Stomach (tissue), 9 donors: ENCODE measurements around the gene PI16. TPM values are rescaled to one million over a fixed set of nuclear protein-coding genes. Genes with fewer than 3 reads are reported as not detected.

ENCODE experiments used
- DNase-seq, 2 donors: peaks; one replicate each; pipeline versions ENCODE4 v3.0.0 to v3.0.0-alpha.2; 2013 to 2019
- H3K27ac ChIP-seq, 5 donors: fragments of 200-600 bp in 4 of 5; sonication (generic) in 4 of 5; one replicate each; pipeline ENCODE4 v1.5.1; 2013 to 2019; ENCODE audit warnings: mild to moderate bottlenecking in 1 of 5, moderate library complexity in 1 of 5
- H3K27me3 ChIP-seq, 3 donors: fragments of 200-600 bp; sonication (generic); one replicate each; pipeline ENCODE4 v1.5.1; 2017 to 2019; ENCODE audit warnings: mixed run types in 1 of 3
- H3K36me3 ChIP-seq, 4 donors: fragments of 200-600 bp; sonication (generic); 1 replicate in 3 of 4; 2 replicates in 1 of 4; pipeline ENCODE4 v1.5.1; 2016 to 2019
- H3K4me1 ChIP-seq, 4 donors: fragments of 200-600 bp; sonication (generic); one replicate each; pipeline ENCODE4 v1.5.1; 2016 to 2019
- H3K4me3 ChIP-seq, 4 donors: fragments of 200-600 bp; sonication (generic) in 3 of 4; one replicate each; pipeline ENCODE4 v1.5.1; 2016 to 2019; ENCODE audit warnings: mild to moderate bottlenecking in 1 of 4
- H3K9me3 ChIP-seq, 4 donors: fragments of 200-600 bp; sonication (generic); one replicate each; pipeline ENCODE4 v1.5.1; 2016 to 2019
- EP300 ChIP-seq: sonication (generic); formaldehyde crosslinking; IDR thresholded peaks from one replicate; pipeline ENCODE4 v1.6.1; 2017; ENCODE audit warnings: antibody characterized with exemption
- POLR2A ChIP-seq, 4 donors: fragments of 450-650 bp; IDR thresholded peaks; one replicate each; pipeline ENCODE4 v1.6.1; 2016; ENCODE audit warnings: antibody characterized with exemption in 4 of 4, control low read depth in 2 of 4, mild to moderate bottlenecking in 1 of 4, moderate library complexity in 1 of 4
- POLR2AphosphoS5 ChIP-seq, 3 donors: sonication (generic); formaldehyde crosslinking; IDR thresholded peaks; one replicate each; pipeline ENCODE4 v1.6.1; 2016; ENCODE audit warnings: antibody characterized with exemption in 3 of 3
- WGBS, 5 donors: extraction: QIAGEN DNeasy Blood & Tissue Kit in 3 of 5; methylation state at CpG; one replicate each; pipeline versions ENCODE4 v1.1.5 to v1.1.7; 2013 to 2018; 5-methylcytosine and 5-hydroxymethylcytosine counted together
- intact Hi-C: fragments of 100-400 bp; cut with DNase I; formaldehyde crosslinking; loops from one replicate; pipeline ENCODE4 v1.15.1; 2023; ENCODE audit warnings: low total_unique reads
- polyA plus RNA-seq, 3 donors: library from polyadenylated mRNA; stranded (reverse); fragments of 200-250 nt; gene quantifications; one replicate each; pipeline ENCODE4 v1.2.3, GENCODE V29; 2013
- total RNA-seq, 5 donors: library from RNA; depleted of rRNA; stranded (reverse); fragments of >200 nt; gene quantifications; one replicate each; pipeline versions ENCODE4 v1.1.0 to v1.2.3, GENCODE V29; 2014 to 2016
- TF ChIP-seq, protein P1 (sequence below), 7 experiments: fragments of 450-650 bp in 4 of 7; fragments of 200-600 bp in 3 of 7; sonication (generic) in 3 of 7; IDR thresholded peaks; one replicate each; pipeline ENCODE4 v1.5.1; 2016 to 2019; ENCODE audit warnings: antibody characterized with exemption in 7 of 7, control low read depth in 2 of 7, mild to moderate bottlenecking in 1 of 7
- donor health status: healthy with polysubstance abuse.
- donor health status: Bipolar disorder and iron deficiency.
- donor health status: healthy.

Gene PI16
- total and polyA plus RNA-seq, 8 donors = 1.2 to 21.3 (median 3.0) TPM; not detected in 2

DNA sequence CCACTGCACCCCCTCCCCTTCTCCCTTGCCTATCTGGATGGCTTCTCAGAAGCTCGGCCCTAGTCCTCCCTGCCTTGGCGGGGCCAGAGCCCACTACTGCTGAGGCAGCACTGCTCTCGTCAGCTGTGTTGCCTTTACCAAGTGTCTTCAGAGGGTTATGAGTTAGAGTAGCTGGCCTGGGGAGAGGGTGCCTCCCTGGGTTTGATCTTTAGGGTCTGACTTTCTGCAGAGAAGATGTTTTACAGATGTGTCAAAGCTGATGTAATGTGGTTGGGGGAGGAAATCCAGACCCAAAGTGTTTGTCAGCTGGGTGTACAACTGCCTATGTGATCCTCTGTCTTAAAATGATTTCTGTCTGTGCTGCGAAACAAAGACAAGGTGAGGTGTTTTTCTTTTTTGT, 30.4 kb upstream of the PI16 start:
- H3K9me3 ChIP-seq = no peaks in the 10 kb centered on the region
- 84 to 94% (median 89%) methylated on average over 4 of the region's 4 CpGs for WGBS, 5 donors
- H3K4me3 ChIP-seq = no peak overlapping the region
- intact Hi-C loops = no loop called here
- H3K36me3 ChIP-seq = peaks cover 28 to 72% (median 66%) of the 10 kb centered on the region in 4 donors
- peak in 1 of 2 donors; percentile 37 for DNase-seq
- peaks cover 9 to 39% (median 23%) of the 10 kb centered on the region in 4 donors for H3K4me1 ChIP-seq
- no peaks in the 10 kb centered on the region for H3K27me3 ChIP-seq
- H3K27ac ChIP-seq = no peak overlapping the region
- TF ChIP-seq EP300 = no peak

DNA sequence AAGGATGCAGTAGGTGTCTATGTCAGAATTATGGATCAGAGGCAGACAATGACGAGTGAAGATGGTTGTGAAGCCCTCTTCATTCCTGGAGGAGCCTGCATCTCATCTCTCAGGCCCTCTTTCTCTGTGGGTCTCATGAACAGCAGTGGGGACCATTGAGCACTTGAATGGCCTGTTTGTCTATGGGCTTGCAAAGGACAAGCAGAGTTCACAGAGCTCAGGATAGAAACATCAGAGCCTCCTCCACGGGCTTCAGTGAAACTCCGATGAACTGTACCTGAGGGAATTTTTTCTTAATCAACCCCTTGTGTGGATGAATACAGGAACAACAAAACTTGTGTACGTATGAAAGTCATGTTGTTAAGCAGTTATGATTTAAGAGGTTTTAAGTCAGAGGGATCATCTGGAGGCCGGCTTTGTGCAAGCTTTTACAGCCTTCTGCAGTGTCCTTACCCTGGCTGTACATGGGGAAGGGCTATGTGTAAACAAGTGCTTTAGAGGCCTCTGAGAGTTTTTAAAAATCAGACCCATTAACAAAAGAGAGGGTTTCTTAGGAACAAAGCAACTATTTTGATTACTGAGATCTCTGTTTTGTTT, 29.7 kb upstream of the PI16 start:
- peaks cover 28 to 64% (median 59%) of the 10 kb centered on the region in 4 donors for H3K36me3 ChIP-seq
- intact Hi-C loops = no loop called here
- TF ChIP-seq, protein P1, sequence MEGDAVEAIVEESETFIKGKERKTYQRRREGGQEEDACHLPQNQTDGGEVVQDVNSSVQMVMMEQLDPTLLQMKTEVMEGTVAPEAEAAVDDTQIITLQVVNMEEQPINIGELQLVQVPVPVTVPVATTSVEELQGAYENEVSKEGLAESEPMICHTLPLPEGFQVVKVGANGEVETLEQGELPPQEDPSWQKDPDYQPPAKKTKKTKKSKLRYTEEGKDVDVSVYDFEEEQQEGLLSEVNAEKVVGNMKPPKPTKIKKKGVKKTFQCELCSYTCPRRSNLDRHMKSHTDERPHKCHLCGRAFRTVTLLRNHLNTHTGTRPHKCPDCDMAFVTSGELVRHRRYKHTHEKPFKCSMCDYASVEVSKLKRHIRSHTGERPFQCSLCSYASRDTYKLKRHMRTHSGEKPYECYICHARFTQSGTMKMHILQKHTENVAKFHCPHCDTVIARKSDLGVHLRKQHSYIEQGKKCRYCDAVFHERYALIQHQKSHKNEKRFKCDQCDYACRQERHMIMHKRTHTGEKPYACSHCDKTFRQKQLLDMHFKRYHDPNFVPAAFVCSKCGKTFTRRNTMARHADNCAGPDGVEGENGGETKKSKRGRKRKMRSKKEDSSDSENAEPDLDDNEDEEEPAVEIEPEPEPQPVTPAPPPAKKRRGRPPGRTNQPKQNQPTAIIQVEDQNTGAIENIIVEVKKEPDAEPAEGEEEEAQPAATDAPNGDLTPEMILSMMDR (IDR thresholded peaks at IDR 0.05) = no peak
- TF ChIP-seq EP300 (no peak), POLR2AphosphoS5 (IDR thresholded peaks at IDR 0.05) (no peak), POLR2A (IDR thresholded peaks at IDR 0.05) (no peak)
- H3K9me3 ChIP-seq = no peaks in the 10 kb centered on the region
- WGBS, 5 donors = 68 to 82% (median 78%) methylated on average over 5 of the region's 5 CpGs
- no peak overlapping the region for H3K4me3 ChIP-seq
- H3K27ac ChIP-seq = no peak overlapping the region
- peaks cover 9 to 33% (median 21%) of the 10 kb centered on the region in 4 donors for H3K4me1 ChIP-seq
- H3K27me3 ChIP-seq = no peaks in the 10 kb centered on the region
- DNase-seq = no peak

DNA sequence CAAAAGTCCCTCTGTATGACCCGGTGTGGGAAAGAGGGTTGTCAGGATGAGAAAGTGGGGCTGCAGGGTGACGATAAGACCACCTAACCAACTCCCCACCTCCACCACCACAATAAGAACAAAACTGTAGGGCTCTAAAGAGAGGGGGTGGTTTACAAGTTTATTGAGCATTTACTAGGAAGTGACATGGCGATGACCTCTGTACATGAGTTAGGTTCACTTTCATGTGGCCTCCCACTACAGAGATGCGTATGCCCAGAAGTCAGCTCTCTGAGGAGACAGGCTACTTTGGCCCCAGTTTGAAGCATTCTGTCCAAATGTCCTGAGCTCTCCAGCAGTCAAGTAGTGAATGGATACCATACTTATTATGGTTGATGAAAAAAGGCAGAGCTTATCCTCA, 28.7 kb upstream of the PI16 start:
- Histone ChIP-seq H3K27ac (no peak overlapping the region), H3K36me3 (peaks cover 23 to 55% (median 50%) of the 10 kb centered on the region in 4 donors), H3K9me3 (no peaks in the 10 kb centered on the region), H3K4me1 (peaks cover 9 to 30% (median 19%) of the 10 kb centered on the region in 4 donors), H3K4me3 (no peak overlapping the region), H3K27me3 (no peaks in the 10 kb centered on the region)
- intact Hi-C loops = no loop called here
- TF ChIP-seq POLR2AphosphoS5 (IDR thresholded peaks at IDR 0.05) (no peak), POLR2A (IDR thresholded peaks at IDR 0.05) (no peak), EP300 (no peak)
- TF ChIP-seq, protein P1 (IDR thresholded peaks at IDR 0.05) = no peak
- DNase-seq = no peak
- 85 to 98% (median 91%) methylated on average over 4 of the region's 4 CpGs for WGBS, 5 donors

DNA sequence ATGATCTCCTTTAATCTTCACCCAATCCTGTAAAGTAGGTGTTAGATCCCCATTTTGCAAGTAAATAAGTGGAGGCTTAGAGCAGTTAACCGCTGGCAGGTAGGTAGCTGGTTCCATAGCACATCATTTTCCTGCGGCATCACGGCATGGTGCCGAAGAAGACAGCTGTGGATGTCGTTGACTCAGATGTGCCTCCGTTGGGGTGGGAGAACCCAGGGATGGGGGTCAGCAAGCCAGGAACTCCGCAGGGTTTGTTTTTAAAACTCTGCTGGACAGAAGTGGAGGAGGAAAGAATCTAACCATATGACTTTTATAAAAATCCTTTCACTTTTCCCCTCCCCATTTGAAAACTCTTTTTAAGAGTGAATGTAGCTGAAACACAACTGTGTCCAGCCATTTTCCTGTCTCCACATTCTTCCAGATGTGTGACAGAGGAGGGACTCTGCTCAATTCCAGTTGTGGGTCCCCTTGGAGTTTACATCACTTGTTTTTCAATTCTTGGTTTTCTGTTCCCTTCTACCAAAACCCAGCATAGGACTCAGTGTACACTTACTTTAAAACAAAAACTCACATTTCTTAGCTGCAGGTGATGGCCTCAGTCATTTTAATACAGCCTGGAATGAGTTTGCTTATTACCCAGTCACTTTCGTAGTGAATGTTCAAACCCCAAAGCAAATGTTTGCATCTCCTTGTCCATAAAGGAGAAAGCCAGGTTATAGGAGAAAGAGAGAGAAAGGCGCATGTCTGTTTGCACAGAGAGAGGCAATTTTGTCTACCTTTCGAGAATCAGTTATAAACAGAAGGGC, 27.6 kb upstream of the PI16 start:
- peak overlapping the region in 2 of 5 donors; percentile 23 to 47 for H3K27ac ChIP-seq
- H3K4me1 ChIP-seq = peaks cover 9 to 30% (median 19%) of the 10 kb centered on the region in 4 donors
- no peak for TF ChIP-seq POLR2A (IDR thresholded peaks at IDR 0.05)
- TF ChIP-seq EP300 = no peak
- no peak for TF ChIP-seq POLR2AphosphoS5 (IDR thresholded peaks at IDR 0.05)
- TF ChIP-seq, protein P1 (IDR thresholded peaks at IDR 0.05) = no peak
- intact Hi-C loops = no loop called here
- no peak overlapping the region for H3K4me3 ChIP-seq
- no peaks in the 10 kb centered on the region for H3K27me3 ChIP-seq
- no peak for DNase-seq
- no peaks in the 10 kb centered on the region for H3K9me3 ChIP-seq
- WGBS, 5 donors = 69 to 80% (median 78%) methylated on average over 10 of the region's 10 CpGs
- peaks cover 17 to 44% (median 39%) of the 10 kb centered on the region in 4 donors for H3K36me3 ChIP-seq
